ENCODE measurements around the gene BHLHE41. TPM values are rescaled to one million over a fixed set of nuclear protein-coding genes. Genes with fewer than 3 reads are reported as not detected.

Gene BHLHE41
- polyA plus RNA-seq, 1 donor (not counting 4 experiments of a cell fraction or from before 2014, with no cell fraction given), result 1.4 TPM

- DNase-seq (ENCODE audit: low read depth, low spot score) (no peak), FAIRE-seq (no peak)
- Histone ChIP-seq H3K4me3 (ENCODE audit: control insufficient read depth in 2 of 3, extremely low read depth in 1 of 3, insufficient read depth in 2 of 3, low read depth in 1 of 3, low read length in 3 of 3) (no peak overlapping the region), H3K9me1 (ENCODE audit: control insufficient read depth, extremely low read depth, insufficient read depth, low read length) (no peaks in the 10 kb centered on the region), H3K27me3 (ENCODE audit: control insufficient read depth, extremely low read depth, insufficient read depth, low read length) (no peaks in the 10 kb centered on the region), H2AFZ (ENCODE audit: control insufficient read depth, low read length) (no peak overlapping the region), H3K27ac (ENCODE audit: control insufficient read depth, insufficient read depth, low read length) (no peak overlapping the region), H3K9me3 (ENCODE audit: control insufficient read depth, low read depth, low read length) (no peaks in the 10 kb centered on the region), H3K4me1 (ENCODE audit: control insufficient read depth, extremely low read depth, insufficient read depth, low read length) (no peaks in the 10 kb centered on the region), H3K4me2 (ENCODE audit: control insufficient read depth, extremely low read depth, insufficient read depth, low read depth, low read length) (no peak overlapping the region), H3K79me2 (ENCODE audit: control insufficient read depth, insufficient read depth, low read length) (no peaks in the 10 kb centered on the region), H4K20me1 (ENCODE audit: control insufficient read depth, extremely low read depth, insufficient read depth, low read length) (no peaks in the 10 kb centered on the region), H3K36me3 (ENCODE audit: control insufficient read depth in 2 of 2, extremely low read depth in 1 of 2, insufficient read depth in 2 of 2, low read length in 2 of 2) (no peaks in the 10 kb centered on the region), H3K9ac (ENCODE audit: control insufficient read depth, extremely low read depth, insufficient read depth, low read length) (no peak overlapping the region)
- dilution Hi-C loops (cut with MboI; ENCODE audit: extremely low pct_ligation_motif_present, low sequenced_read_pairs), result no loop called here
- TF ChIP-seq, protein P1, sequence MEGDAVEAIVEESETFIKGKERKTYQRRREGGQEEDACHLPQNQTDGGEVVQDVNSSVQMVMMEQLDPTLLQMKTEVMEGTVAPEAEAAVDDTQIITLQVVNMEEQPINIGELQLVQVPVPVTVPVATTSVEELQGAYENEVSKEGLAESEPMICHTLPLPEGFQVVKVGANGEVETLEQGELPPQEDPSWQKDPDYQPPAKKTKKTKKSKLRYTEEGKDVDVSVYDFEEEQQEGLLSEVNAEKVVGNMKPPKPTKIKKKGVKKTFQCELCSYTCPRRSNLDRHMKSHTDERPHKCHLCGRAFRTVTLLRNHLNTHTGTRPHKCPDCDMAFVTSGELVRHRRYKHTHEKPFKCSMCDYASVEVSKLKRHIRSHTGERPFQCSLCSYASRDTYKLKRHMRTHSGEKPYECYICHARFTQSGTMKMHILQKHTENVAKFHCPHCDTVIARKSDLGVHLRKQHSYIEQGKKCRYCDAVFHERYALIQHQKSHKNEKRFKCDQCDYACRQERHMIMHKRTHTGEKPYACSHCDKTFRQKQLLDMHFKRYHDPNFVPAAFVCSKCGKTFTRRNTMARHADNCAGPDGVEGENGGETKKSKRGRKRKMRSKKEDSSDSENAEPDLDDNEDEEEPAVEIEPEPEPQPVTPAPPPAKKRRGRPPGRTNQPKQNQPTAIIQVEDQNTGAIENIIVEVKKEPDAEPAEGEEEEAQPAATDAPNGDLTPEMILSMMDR (optimal IDR thresholded peaks at IDR 0.05 in 1 of 3, IDR thresholded peaks at IDR 0.05 in 1 of 3, conservative IDR thresholded peaks at IDR 0.05 in 1 of 3; ENCODE audit: extremely low read depth in 1 of 3, insufficient read depth in 2 of 3, low read length in 3 of 3), result no peak
- TF ChIP-seq EZH2 (IDR thresholded peaks at IDR 0.05; ENCODE audit: low read length), result no peak
These were observed 37.3 kb upstream of the BHLHE41 start for GRCh38 chr12:26162174-26162573.

DNA sequence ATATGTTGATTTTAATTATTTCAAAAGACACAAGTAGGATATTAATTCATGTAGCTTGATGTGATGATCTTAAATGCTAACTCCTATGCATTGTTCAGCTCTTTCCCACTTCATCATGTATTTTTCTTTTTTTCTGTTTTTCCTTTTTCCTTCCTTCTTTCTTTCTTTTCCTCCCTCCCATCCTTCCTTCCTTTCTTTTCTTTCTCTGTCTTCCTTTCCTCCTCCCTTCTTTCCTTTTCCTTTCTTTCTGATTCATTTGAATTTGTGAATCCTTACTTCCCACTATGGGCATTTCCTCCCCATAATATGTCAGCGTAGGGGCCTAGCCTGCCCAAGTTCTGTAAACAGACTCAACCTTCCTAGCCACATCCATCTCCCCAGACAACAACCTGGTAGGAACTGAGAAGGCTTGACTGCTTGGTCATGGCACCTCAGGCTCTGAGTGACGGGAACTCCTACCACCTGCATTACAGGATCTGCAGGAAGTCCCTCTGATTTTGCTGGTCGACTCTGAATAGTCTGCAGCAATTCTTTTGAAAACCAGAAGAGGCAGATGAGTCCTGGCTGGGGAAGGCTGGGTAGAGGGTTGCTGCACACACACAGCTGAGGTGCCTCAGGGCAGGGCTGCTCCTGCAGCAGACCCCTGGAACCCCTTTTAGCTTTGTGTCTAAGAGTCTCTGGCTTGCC is 33.4 kb upstream of the BHLHE41 start:
- Histone ChIP-seq H3K4me3 (ENCODE audit: control insufficient read depth in 2 of 3, extremely low read depth in 1 of 3, insufficient read depth in 2 of 3, low read depth in 1 of 3, low read length in 3 of 3) (no peak overlapping the region), H3K79me2 (ENCODE audit: control insufficient read depth, insufficient read depth, low read length) (no peaks in the 10 kb centered on the region), H3K27ac (ENCODE audit: control insufficient read depth, insufficient read depth, low read length) (no peak overlapping the region), H3K4me1 (ENCODE audit: control insufficient read depth, extremely low read depth, insufficient read depth, low read length) (peaks cover 16% of the 10 kb centered on the region), H4K20me1 (ENCODE audit: control insufficient read depth, extremely low read depth, insufficient read depth, low read length) (no peaks in the 10 kb centered on the region), H3K4me2 (ENCODE audit: control insufficient read depth, extremely low read depth, insufficient read depth, low read depth, low read length) (no peak overlapping the region), H3K27me3 (ENCODE audit: control insufficient read depth, extremely low read depth, insufficient read depth, low read length) (no peaks in the 10 kb centered on the region), H3K36me3 (ENCODE audit: control insufficient read depth in 2 of 2, extremely low read depth in 1 of 2, insufficient read depth in 2 of 2, low read length in 2 of 2) (no peaks in the 10 kb centered on the region), H3K9ac (ENCODE audit: control insufficient read depth, extremely low read depth, insufficient read depth, low read length) (no peak overlapping the region), H3K9me1 (ENCODE audit: control insufficient read depth, extremely low read depth, insufficient read depth, low read length) (no peaks in the 10 kb centered on the region), H3K9me3 (ENCODE audit: control insufficient read depth, low read depth, low read length) (no peaks in the 10 kb centered on the region), H2AFZ (ENCODE audit: control insufficient read depth, low read length) (peak overlapping the region; percentile 5)
- dilution Hi-C loops (cut with MboI; ENCODE audit: extremely low pct_ligation_motif_present, low sequenced_read_pairs), result no loop called here
- DNase-seq (ENCODE audit: low read depth, low spot score) (no peak), FAIRE-seq (peak; percentile 61)
- TF ChIP-seq, protein P1 (optimal IDR thresholded peaks at IDR 0.05 in 1 of 3, IDR thresholded peaks at IDR 0.05 in 1 of 3, conservative IDR thresholded peaks at IDR 0.05 in 1 of 3; ENCODE audit: extremely low read depth in 1 of 3, insufficient read depth in 2 of 3, low read length in 3 of 3), result peak in 2 of 3 experiments; percentile 22 to 34
- TF ChIP-seq EZH2 (IDR thresholded peaks at IDR 0.05; ENCODE audit: low read length), result peak; percentile 18
